Measurements from ENCODE around the gene GCHFR. TPM values are rescaled to one million over a fixed set of nuclear protein-coding genes. Genes with fewer than 3 reads are reported as not detected.
A peak's percentile ranks its signal among the peaks of the same experiment; 100 is the strongest.

GCHFR gene
- total RNA-seq, 4 donors from 2014 or later = 81.7 to 286 (median 136) TPM

DNA sequence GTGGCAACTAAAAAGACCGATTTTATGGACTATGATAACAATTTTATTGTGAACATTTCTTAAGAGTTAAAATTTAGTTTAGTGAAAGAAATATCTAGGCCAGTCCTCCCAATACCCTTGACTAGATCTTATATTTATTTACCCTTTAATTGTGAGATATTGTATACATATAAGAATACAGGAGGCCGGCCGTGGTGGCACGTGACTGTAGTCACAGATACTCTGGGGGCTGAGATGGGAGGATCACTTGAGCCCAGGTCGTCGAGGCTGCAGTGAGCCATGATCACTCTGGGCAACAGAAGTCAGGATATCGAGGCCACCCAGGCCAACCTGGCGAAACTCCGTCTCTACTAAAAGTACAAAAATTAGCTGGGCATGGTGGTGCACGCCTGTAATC, 8.1 kb upstream of the GCHFR start:
- peak overlapping the region; percentile 73 to 98 (median 94) for H3K4me3 ChIP-seq
- no peaks in the 10 kb centered on the region for H3K27me3 ChIP-seq
- TF ChIP-seq, protein P1, sequence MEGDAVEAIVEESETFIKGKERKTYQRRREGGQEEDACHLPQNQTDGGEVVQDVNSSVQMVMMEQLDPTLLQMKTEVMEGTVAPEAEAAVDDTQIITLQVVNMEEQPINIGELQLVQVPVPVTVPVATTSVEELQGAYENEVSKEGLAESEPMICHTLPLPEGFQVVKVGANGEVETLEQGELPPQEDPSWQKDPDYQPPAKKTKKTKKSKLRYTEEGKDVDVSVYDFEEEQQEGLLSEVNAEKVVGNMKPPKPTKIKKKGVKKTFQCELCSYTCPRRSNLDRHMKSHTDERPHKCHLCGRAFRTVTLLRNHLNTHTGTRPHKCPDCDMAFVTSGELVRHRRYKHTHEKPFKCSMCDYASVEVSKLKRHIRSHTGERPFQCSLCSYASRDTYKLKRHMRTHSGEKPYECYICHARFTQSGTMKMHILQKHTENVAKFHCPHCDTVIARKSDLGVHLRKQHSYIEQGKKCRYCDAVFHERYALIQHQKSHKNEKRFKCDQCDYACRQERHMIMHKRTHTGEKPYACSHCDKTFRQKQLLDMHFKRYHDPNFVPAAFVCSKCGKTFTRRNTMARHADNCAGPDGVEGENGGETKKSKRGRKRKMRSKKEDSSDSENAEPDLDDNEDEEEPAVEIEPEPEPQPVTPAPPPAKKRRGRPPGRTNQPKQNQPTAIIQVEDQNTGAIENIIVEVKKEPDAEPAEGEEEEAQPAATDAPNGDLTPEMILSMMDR (IDR thresholded peaks at IDR 0.05) = no peak
- no peak for TF ChIP-seq POLR2A (IDR thresholded peaks at IDR 0.05)
- peaks cover 0 to 29% (median 0%) of the 10 kb centered on the region in 4 donors for H3K4me1 ChIP-seq
- DNase-seq = no peak
- peak overlapping the region; percentile 82 to 89 (median 85) for H3K27ac ChIP-seq
- H3K9me3 ChIP-seq = no peaks in the 10 kb centered on the region
- H3K36me3 ChIP-seq = peaks cover 0 to 13% (median 0%) of the 10 kb centered on the region in 3 donors

DNA sequence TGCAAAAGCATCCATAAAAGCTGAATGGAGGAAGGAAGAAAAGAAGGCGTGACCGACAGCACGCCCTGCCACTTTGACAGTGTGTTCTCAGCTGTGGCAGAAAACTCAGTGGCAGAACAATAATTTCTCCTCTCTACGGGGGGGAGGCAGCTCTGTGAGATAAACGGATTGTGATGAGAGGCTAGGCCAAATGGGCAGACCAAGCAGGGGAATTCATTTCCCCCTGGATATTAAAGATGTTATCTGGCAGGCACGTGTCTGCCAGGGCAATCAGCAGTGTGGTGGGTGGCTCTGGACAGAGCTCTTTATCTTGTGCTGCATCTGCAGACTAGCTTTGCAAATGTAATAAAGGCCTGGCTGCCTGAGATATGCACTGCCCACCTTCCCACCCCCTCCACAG, 6.9 kb upstream of the GCHFR start:
- H3K36me3 ChIP-seq = peaks cover 0 to 3% (median 0%) of the 10 kb centered on the region in 3 donors
- H3K27ac ChIP-seq = no peak overlapping the region
- peaks cover 0 to 21% (median 0%) of the 10 kb centered on the region in 4 donors for H3K4me1 ChIP-seq
- no peak for TF ChIP-seq POLR2A (IDR thresholded peaks at IDR 0.05)
- TF ChIP-seq, protein P1 (IDR thresholded peaks at IDR 0.05) = no peak
- no peak overlapping the region for H3K4me3 ChIP-seq
- no peaks in the 10 kb centered on the region for H3K27me3 ChIP-seq
- H3K9me3 ChIP-seq = no peaks in the 10 kb centered on the region
- no peak for DNase-seq

DNA sequence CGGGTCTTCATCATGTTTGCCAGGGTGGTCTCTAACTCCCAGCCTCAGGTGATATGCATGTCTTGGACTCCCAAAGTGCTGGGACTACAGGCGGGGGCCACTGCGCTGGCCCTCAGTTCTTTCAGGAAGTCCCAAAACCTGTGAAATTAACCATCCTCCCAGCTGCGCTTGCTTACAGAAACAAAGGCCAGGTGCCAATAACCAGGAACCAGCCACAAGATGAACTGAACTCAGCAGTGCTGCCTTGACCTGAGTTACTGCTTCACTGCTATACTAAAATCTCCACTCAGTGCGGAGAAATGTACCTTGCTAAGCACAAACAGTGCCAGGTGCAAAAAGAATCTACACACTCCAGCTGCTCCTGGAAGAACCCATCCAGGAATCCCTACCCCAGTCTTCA, 3.9 kb upstream of the GCHFR start:
- H3K27me3 ChIP-seq = no peaks in the 10 kb centered on the region
- DNase-seq = no peak
- no peak overlapping the region for H3K27ac ChIP-seq
- no peak for TF ChIP-seq POLR2A (IDR thresholded peaks at IDR 0.05)
- TF ChIP-seq, protein P1 (IDR thresholded peaks at IDR 0.05) = no peak
- H3K36me3 ChIP-seq = no peaks in the 10 kb centered on the region
- H3K4me1 ChIP-seq = peaks cover 0 to 17% (median 7%) of the 10 kb centered on the region in 4 donors
- H3K9me3 ChIP-seq = no peaks in the 10 kb centered on the region
- H3K4me3 ChIP-seq = no peak overlapping the region

DNA sequence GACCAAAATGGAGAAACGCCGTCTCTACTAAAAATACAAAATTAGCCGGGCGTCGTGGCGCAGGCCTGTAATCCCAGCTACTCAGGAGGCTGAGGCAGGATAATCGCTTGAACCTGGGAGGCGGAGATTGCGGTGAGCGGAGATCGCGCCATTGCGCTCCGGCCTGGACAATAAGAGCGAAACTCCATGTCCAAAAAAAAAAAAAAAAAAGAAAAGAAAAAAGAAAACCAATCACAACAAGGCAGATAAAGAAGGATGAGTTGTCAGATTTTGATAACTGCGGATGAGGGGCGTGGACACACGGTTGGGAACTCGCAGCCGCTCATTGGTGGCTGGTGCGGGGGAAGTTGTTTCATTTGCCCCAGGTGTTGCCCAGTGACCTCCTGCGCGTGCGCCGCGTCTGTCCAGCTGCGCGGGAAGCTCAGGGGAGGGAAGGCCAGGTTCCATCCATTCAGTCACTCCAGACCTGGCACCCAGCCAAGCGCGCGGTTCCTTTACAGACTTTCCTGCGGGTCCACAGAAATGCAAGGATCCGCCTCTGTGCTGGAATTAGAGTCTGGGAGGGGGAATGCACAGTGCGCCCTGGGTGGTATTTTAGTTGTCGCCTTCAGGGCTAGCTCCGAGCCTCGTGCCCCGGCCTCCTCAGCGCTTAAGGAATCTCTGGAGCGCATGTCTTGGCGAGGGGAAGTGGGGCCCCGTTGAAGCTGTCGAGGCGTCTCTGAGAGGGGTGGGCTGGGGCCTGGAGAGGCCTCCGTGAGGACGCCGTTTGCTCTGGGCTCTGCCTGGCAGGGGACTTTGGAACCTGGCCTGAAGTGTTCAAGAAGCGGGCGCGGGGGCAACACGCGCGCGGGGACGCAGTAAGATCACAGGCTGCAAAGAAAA, 708 bp upstream of the GCHFR start:
- peak overlapping the region; percentile 50 to 80 (median 68) for H3K4me3 ChIP-seq
- TF ChIP-seq, protein P1 (IDR thresholded peaks at IDR 0.05) = no peak
- TF ChIP-seq POLR2A (IDR thresholded peaks at IDR 0.05) = no peak
- no peaks in the 10 kb centered on the region for H3K27me3 ChIP-seq
- H3K27ac ChIP-seq = peak overlapping the region; percentile 80 to 92 (median 85)
- H3K9me3 ChIP-seq = no peaks in the 10 kb centered on the region
- DNase-seq = peak; percentile 55 to 89 (median 86)
- H3K36me3 ChIP-seq = peaks cover 0 to 12% (median 0%) of the 10 kb centered on the region in 3 donors
- H3K4me1 ChIP-seq = peaks cover 0 to 41% (median 12%) of the 10 kb centered on the region in 4 donors

DNA sequence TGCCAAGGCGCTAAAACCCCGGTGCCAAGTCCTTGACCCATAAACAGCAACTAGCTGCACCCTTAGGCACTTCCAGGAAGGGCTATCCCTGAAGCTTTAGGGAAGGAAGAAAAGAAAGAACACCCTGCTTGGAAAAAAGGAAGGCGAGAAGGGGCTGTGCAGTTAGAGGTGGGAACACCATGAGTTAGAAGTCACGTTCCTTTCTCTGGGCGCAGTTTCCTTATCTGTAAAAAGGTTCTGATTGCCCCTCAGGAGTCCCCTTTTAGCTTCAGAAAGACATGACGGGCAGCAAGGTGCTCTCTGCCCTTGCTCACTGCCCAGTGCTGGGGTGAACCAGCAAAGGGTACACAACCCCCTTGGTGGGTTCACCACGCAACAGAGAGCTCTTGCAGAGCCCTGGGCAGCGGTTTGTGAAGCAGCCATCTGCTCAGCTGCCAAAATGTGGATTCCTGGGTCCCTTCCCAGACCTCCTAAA, 798 bp downstream of the GCHFR start:
- peak overlapping the region; percentile 80 to 92 (median 85) for H3K27ac ChIP-seq
- H3K36me3 ChIP-seq = peaks cover 0 to 12% (median 0%) of the 10 kb centered on the region in 3 donors
- no peaks in the 10 kb centered on the region for H3K9me3 ChIP-seq
- peaks cover 0 to 56% (median 21%) of the 10 kb centered on the region in 4 donors for H3K4me1 ChIP-seq
- TF ChIP-seq, protein P1 (IDR thresholded peaks at IDR 0.05) = no peak
- TF ChIP-seq POLR2A (IDR thresholded peaks at IDR 0.05) = no peak
- H3K27me3 ChIP-seq = no peaks in the 10 kb centered on the region
- H3K4me3 ChIP-seq = peak overlapping the region; percentile 50 to 80 (median 68)
- no peak for DNase-seq

All from Peyer's patch (tissue), 4 donors.